HepG2 (cell line): ENCODE results near the gene SRD5A1. TPM values are rescaled to one million over a fixed set of nuclear protein-coding genes. Genes with fewer than 3 reads are reported as not detected.

Source experiments
- HNRNPUL1 ChIP-seq: fragments of 200-400 bp; formaldehyde crosslinking; IDR thresholded peaks from 2 replicates; pipeline ENCODE4 v1.6.1; 2017; ENCODE audit warnings: low read depth, mild to moderate bottlenecking, low read length, moderate library complexity
- MAX ChIP-seq: IDR thresholded peaks from 2 replicates; pipeline ENCODE4 v1.6.1; 2012; ENCODE audit warnings: inconsistent platforms
- MBNL3 ChIP-seq: fragments of 250-450 bp; sonication (Bioruptor Pico); conservative IDR thresholded peaks from 2 replicates; pipeline ENCODE4 v1.8.0; 2022; ENCODE audit warnings: mild to moderate bottlenecking, inconsistent platforms
- MEIS1 ChIP-seq: sonication (generic); formaldehyde crosslinking; IDR thresholded peaks from 2 replicates; pipeline ENCODE4 v1.9.0; 2021; ENCODE audit warnings: mild to moderate bottlenecking, missing genetic modification reagents, moderate library complexity, borderline replicate concordance
- PBX2 ChIP-seq: IDR thresholded peaks from 2 replicates; pipeline ENCODE4 v1.6.1; 2016; ENCODE audit warnings: control low read depth
- PCBP1 ChIP-seq: fragments of 200-400 bp; formaldehyde crosslinking; IDR thresholded peaks from 2 replicates; pipeline ENCODE4 v1.6.1; 2017; ENCODE audit warnings: mild to moderate bottlenecking, low read depth, low read length, borderline replicate concordance
- POGZ ChIP-seq: sonication (generic); formaldehyde crosslinking; IDR thresholded peaks from 2 replicates; pipeline ENCODE4 v1.4.0; 2020; ENCODE audit warnings: mild to moderate bottlenecking, missing genetic modification reagents
- SRSF1 ChIP-seq: fragments of 200-400 bp; formaldehyde crosslinking; optimal IDR thresholded peaks from 2 replicates; pipeline ENCODE3; 2017; ENCODE audit warnings: mild to moderate bottlenecking, low read depth, low read length, moderate library complexity
- SRY ChIP-seq: sonication (generic); formaldehyde crosslinking; IDR thresholded peaks from 2 replicates; pipeline ENCODE4 v1.8.0; 2022; ENCODE audit warnings: mild to moderate bottlenecking, missing genetic modification reagents
- ZBTB8A ChIP-seq: sonication (generic); formaldehyde crosslinking; IDR thresholded peaks from 2 replicates; pipeline ENCODE4 v1.4.0; 2020; ENCODE audit warnings: mild to moderate bottlenecking, low read depth, missing genetic modification reagents, borderline replicate concordance
- ZNF446 ChIP-seq: sonication (generic); formaldehyde crosslinking; IDR thresholded peaks from 2 replicates; pipeline ENCODE4 v1.5.0; 2020; ENCODE audit warnings: mild to moderate bottlenecking, missing genetic modification reagents
- ZNF501 ChIP-seq: sonication (generic); formaldehyde crosslinking; IDR thresholded peaks from 2 replicates; pipeline ENCODE4 v1.5.1; 2020; ENCODE audit warnings: mild to moderate bottlenecking, moderate library complexity, missing genetic modification reagents
- ZNF850 ChIP-seq: sonication (generic); formaldehyde crosslinking; conservative IDR thresholded peaks from 2 replicates; pipeline ENCODE4 v1.9.0; 2021; ENCODE audit warnings: mild to moderate bottlenecking, missing genetic modification reagents
- polyA plus RNA-seq, 8 experiments: library from polyadenylated mRNA; depleted of rRNA in 3 of 8; stranded (reverse) in 7 of 8; unstranded in 1 of 8; fragments of >200 nt; fragmentation: Illumina TruSeq in 4 of 8; extraction: Trizol in 4 of 8; gene quantifications; 2 replicates each; pipeline versions ENCODE4 v1.2.1 to v1.2.3, GENCODE V29; 2011 to 2016; ENCODE audit warnings: low read depth in 4 of 8, missing spikeins in 1 of 8, mixed read lengths in 1 of 8; ENCODE audit not compliant: insufficient read depth in 1 of 8
- total RNA-seq, 5 experiments: library from RNA; depleted of rRNA; stranded (reverse); fragments of >200 nt; fragmentation: Illumina TruSeq; extraction: Trizol; gene quantifications; 2 replicates each; pipeline ENCODE4 v1.2.3, GENCODE V29; 2016; ENCODE audit warnings: low read depth in 1 of 5
- TF ChIP-seq, protein P1 (sequence below): sonication (generic); formaldehyde crosslinking; IDR thresholded peaks from 2 replicates; pipeline ENCODE4 v1.9.0; 2021; ENCODE audit warnings: mild to moderate bottlenecking, missing genetic modification reagents
- TF ChIP-seq, protein P2 (sequence below): sonication (generic); formaldehyde crosslinking; IDR thresholded peaks from 2 replicates; pipeline ENCODE4 v1.4.0; 2020; ENCODE audit warnings: missing genetic modification reagents

The SRD5A1 gene
- total and polyA plus RNA-seq, 2 of the 13 experiments (the other 11 are each of a cell fraction or from before 2014, with no cell fraction given) = 6.1 to 9.9 TPM

- TF ChIP-seq, protein P1, sequence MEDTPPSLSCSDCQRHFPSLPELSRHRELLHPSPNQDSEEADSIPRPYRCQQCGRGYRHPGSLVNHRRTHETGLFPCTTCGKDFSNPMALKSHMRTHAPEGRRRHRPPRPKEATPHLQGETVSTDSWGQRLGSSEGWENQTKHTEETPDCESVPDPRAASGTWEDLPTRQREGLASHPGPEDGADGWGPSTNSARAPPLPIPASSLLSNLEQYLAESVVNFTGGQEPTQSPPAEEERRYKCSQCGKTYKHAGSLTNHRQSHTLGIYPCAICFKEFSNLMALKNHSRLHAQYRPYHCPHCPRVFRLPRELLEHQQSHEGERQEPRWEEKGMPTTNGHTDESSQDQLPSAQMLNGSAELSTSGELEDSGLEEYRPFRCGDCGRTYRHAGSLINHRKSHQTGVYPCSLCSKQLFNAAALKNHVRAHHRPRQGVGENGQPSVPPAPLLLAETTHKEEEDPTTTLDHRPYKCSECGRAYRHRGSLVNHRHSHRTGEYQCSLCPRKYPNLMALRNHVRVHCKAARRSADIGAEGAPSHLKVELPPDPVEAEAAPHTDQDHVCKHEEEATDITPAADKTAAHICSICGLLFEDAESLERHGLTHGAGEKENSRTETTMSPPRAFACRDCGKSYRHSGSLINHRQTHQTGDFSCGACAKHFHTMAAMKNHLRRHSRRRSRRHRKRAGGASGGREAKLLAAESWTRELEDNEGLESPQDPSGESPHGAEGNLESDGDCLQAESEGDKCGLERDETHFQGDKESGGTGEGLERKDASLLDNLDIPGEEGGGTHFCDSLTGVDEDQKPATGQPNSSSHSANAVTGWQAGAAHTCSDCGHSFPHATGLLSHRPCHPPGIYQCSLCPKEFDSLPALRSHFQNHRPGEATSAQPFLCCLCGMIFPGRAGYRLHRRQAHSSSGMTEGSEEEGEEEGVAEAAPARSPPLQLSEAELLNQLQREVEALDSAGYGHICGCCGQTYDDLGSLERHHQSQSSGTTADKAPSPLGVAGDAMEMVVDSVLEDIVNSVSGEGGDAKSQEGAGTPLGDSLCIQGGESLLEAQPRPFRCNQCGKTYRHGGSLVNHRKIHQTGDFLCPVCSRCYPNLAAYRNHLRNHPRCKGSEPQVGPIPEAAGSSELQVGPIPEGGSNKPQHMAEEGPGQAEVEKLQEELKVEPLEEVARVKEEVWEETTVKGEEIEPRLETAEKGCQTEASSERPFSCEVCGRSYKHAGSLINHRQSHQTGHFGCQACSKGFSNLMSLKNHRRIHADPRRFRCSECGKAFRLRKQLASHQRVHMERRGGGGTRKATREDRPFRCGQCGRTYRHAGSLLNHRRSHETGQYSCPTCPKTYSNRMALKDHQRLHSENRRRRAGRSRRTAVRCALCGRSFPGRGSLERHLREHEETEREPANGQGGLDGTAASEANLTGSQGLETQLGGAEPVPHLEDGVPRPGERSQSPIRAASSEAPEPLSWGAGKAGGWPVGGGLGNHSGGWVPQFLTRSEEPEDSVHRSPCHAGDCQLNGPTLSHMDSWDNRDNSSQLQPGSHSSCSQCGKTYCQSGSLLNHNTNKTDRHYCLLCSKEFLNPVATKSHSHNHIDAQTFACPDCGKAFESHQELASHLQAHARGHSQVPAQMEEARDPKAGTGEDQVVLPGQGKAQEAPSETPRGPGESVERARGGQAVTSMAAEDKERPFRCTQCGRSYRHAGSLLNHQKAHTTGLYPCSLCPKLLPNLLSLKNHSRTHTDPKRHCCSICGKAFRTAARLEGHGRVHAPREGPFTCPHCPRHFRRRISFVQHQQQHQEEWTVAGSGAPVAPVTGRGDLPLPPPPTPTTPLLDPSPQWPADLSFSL = no peak
- TF ChIP-seq ZNF501 (CRISPR knock-in tag) (0 out of 2 replicates have a peak, but pooled peaks have one; percentile 26), SRSF1 (no peak), ZNF850 (CRISPR knock-in tag) (no peak; the same call in 1 of the 2 replicates), PBX2 (CRISPR knock-in tag) (no peak), MEIS1 (no peak), HNRNPUL1 (no peak), ZBTB8A (CRISPR knock-in tag) (no peak), MAX (peak; percentile 92), SRY (CRISPR knock-in tag) (0 out of 2 replicates have a peak, but pooled peaks have one; percentile 20), ZNF446 (CRISPR knock-in tag) (no peak; the same call in 1 of the 2 replicates), PCBP1 (no peak), MBNL3 (CRISPR knock-in tag) (no peak), POGZ (CRISPR knock-in tag) (no peak)
- TF ChIP-seq, protein P2, sequence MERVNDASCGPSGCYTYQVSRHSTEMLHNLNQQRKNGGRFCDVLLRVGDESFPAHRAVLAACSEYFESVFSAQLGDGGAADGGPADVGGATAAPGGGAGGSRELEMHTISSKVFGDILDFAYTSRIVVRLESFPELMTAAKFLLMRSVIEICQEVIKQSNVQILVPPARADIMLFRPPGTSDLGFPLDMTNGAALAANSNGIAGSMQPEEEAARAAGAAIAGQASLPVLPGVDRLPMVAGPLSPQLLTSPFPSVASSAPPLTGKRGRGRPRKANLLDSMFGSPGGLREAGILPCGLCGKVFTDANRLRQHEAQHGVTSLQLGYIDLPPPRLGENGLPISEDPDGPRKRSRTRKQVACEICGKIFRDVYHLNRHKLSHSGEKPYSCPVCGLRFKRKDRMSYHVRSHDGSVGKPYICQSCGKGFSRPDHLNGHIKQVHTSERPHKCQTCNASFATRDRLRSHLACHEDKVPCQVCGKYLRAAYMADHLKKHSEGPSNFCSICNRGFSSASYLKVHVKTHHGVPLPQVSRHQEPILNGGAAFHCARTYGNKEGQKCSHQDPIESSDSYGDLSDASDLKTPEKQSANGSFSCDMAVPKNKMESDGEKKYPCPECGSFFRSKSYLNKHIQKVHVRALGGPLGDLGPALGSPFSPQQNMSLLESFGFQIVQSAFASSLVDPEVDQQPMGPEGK = peak; percentile 67; the same call in 1 of the 2 replicates
Observed at GRCh38 chr5:6632888-6633468, at the start of gene SRD5A1, which contains the start of gene NSUN2 (continued).
